ENCODE measurements around the gene VWC2. TPM values are rescaled to one million over a fixed set of nuclear protein-coding genes. Genes with fewer than 3 reads are reported as not detected.

Gene VWC2
- total RNA-seq, 4 donors from 2014 or later: under 0.01 to 0.34 (median 0.22) TPM

- H3K4me3 ChIP-seq (ENCODE audit: low read depth, poor library complexity, severe bottlenecking): no peak overlapping the region
- 83 to 88% methylated on average over 2 of the region's 2 CpGs for WGBS, 2 donors
- DNase-seq (ENCODE audit: low spot score in 2 of 2): no peak
- intact Hi-C loops (cut with DNase I; ENCODE audit: low total_unique reads): no loop called here
- TF ChIP-seq POLR2A (IDR thresholded peaks at IDR 0.05) (no peak), CTCF (IDR thresholded peaks at IDR 0.05) (no peak)
These were observed 119.0 kb downstream of the VWC2 start for GRCh38 chr7:49892481-49892880.

GRCh38 chr7:49893131-49893530 is 119.7 kb downstream of the VWC2 start:
- H3K4me3 ChIP-seq (ENCODE audit: low read depth, poor library complexity, severe bottlenecking): no peak overlapping the region
- intact Hi-C loops (cut with DNase I; ENCODE audit: low total_unique reads): no loop called here
- DNase-seq (ENCODE audit: low spot score in 2 of 2): no peak
- no peak for TF ChIP-seq CTCF (IDR thresholded peaks at IDR 0.05)
- TF ChIP-seq POLR2A (IDR thresholded peaks at IDR 0.05): no peak
- 36 to 39% methylated on average over 4 of the region's 4 CpGs for WGBS, 2 donors

GRCh38 chr7:49894543-49894942 is 121.1 kb downstream of the VWC2 start:
- intact Hi-C loops (cut with DNase I; ENCODE audit: low total_unique reads): no loop called here
- no peak for DNase-seq (ENCODE audit: low spot score in 2 of 2)
- WGBS, 2 donors: 83 to 87% methylated on average over 4 of the region's 4 CpGs
- TF ChIP-seq CTCF (IDR thresholded peaks at IDR 0.05): no peak
- H3K4me3 ChIP-seq (ENCODE audit: low read depth, poor library complexity, severe bottlenecking): no peak overlapping the region

GRCh38 chr7:49911909-49912308 is 138.5 kb downstream of the VWC2 start:
- DNase-seq (ENCODE audit: low spot score in 2 of 2): no peak
- intact Hi-C loops (cut with DNase I; ENCODE audit: low total_unique reads): no loop called here
- TF ChIP-seq CTCF (IDR thresholded peaks at IDR 0.05): no peak
- no peak for TF ChIP-seq POLR2A (IDR thresholded peaks at IDR 0.05)
- 83 to 84% methylated on average over 8 of the region's 8 CpGs for WGBS, 2 donors
- H3K4me3 ChIP-seq (ENCODE audit: low read depth, poor library complexity, severe bottlenecking): no peak overlapping the region

- DNase-seq (ENCODE audit: low spot score in 2 of 2): no peak
- intact Hi-C loops (cut with DNase I; ENCODE audit: low total_unique reads): no loop called here
- H3K4me3 ChIP-seq (ENCODE audit: low read depth, poor library complexity, severe bottlenecking): no peak overlapping the region
- no peak for TF ChIP-seq CTCF (IDR thresholded peaks at IDR 0.05)
- TF ChIP-seq POLR2A (IDR thresholded peaks at IDR 0.05): no peak
- WGBS, 2 donors: 85 to 88% methylated on average over 6 of the region's 6 CpGs
These were observed 153.3 kb downstream of the VWC2 start for GRCh38 chr7:49926720-49927119.

- no peak overlapping the region for H3K4me3 ChIP-seq (ENCODE audit: low read depth, poor library complexity, severe bottlenecking)
- intact Hi-C loops (cut with DNase I; ENCODE audit: low total_unique reads): no loop called here
- 81 to 85% methylated on average over 5 of the region's 5 CpGs for WGBS, 2 donors
- no peak for DNase-seq (ENCODE audit: low spot score in 2 of 2)
- TF ChIP-seq POLR2A (IDR thresholded peaks at IDR 0.05): no peak
These were observed 154.2 kb downstream of the VWC2 start for GRCh38 chr7:49927631-49928030.

All from lower leg skin (tissue), 4 donors.